Activated CD4-positive, alpha-beta T cell treated with anti-CD3 and anti-CD28 coated beads for 48 hours (primary cell): ENCODE results near the gene EXPH5.
"Not testable (repeated sequence)": the region's sequence is repeated elsewhere in the genome, so short reads cannot be mapped to it uniquely, and the experiment has no call there.

Source experiments
- DNase-seq: peaks from one replicate; pipeline ENCODE4 v3.0.0-alpha.2; 2020

EXPH5 gene

GRCh38 chr11:108593214-108593922 lies at the start of gene EXPH5:
EXPH5 (minus strand) TSS chr11:108593768; CDS start chr11:108593536, 232 bp downstream.
- DNase-seq = peak; percentile 92

- not testable (repeated sequence) for DNase-seq
Measured at GRCh38 chr11:108641752-108642151, 48.2 kb upstream of the EXPH5 start.

DNA sequence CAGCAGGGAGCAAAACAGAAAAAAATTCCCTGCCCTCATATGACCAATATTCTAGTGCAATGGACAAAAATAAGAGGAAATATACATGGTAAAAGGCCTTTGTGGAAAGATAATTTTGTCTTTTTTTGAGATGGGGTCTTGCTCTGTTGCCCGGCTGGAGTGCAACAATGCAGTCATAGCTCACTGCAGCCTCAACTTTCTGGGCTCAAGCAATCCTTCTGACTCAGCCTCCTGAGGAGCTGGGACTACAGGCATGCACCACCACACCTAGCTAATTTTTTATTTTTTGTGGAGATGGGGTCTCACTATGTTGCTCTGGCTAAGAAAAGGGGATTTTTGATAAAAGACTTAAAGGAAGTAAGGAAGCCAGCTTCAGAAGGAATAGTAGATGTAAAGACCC lies 45.6 kb upstream of the EXPH5 start:
- no peak for DNase-seq

GRCh38 chr11:108636222-108636621 lies 42.7 kb upstream of the EXPH5 start:
- DNase-seq = no peak

GRCh38 chr11:108635106-108635505 lies 41.5 kb upstream of the EXPH5 start:
- no peak for DNase-seq

- DNase-seq = no peak
Measured at GRCh38 chr11:108632041-108632704, 38.6 kb upstream of the EXPH5 start.

- DNase-seq = no peak
Measured at GRCh38 chr11:108629274-108629673, 35.7 kb upstream of the EXPH5 start.

GRCh38 chr11:108628812-108629211 lies 35.2 kb upstream of the EXPH5 start:
- no peak for DNase-seq

GRCh38 chr11:108628326-108628725 lies 34.8 kb upstream of the EXPH5 start:
- no peak for DNase-seq

DNA sequence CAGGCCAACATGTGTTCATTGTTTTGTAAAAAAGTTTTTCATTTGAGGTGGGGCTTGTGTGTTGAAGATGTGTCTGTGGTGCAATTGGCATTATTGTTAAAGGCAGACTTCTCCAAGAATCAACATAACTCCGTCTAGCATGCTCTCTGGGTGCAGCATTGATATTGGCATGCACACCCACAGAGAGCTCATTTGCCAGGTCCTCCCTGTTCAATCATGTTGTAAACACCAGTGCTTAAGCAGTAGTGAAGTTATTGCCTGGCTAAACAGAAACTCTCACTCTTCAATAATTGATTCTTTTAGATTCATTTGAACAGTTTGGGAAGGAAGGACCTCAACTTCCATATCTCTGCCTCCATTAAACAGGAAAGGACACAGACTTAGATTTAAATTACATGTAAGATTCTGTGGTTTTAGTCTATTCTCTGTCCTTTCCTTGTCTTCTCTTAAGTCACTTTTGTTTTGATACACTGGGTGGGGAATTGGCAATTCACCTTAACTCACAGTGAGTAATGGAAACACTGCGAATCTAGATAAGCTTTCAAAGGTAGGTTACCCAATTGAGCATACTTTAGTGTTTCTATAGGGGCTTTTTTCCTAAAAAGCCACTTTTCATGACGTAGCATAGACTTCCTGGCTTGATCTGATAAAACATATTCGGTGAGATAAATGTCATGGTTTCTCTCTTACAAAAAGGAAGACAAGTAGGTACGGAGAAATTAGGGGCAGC lies 30.8 kb upstream of the EXPH5 start:
- no peak for DNase-seq

DNA sequence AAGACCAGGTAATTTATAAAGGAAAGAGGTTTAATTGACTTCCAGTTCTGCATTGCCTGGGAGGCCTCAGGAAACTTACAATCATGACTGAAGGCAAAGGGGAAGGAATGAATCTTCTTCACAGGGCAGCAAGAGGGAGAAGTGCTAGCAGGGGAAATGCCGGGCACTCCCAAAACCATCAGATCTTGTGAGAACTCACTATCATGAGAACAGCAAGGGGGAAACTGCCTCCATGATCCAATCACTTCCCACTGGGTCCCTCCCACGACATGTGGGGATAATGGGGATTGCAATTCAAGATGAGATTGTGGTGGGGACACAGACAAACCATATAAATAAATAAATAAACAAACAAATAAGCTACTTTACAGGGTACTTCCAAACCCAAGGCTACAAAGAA lies 28.8 kb upstream of the EXPH5 start:
- no peak for DNase-seq

DNA sequence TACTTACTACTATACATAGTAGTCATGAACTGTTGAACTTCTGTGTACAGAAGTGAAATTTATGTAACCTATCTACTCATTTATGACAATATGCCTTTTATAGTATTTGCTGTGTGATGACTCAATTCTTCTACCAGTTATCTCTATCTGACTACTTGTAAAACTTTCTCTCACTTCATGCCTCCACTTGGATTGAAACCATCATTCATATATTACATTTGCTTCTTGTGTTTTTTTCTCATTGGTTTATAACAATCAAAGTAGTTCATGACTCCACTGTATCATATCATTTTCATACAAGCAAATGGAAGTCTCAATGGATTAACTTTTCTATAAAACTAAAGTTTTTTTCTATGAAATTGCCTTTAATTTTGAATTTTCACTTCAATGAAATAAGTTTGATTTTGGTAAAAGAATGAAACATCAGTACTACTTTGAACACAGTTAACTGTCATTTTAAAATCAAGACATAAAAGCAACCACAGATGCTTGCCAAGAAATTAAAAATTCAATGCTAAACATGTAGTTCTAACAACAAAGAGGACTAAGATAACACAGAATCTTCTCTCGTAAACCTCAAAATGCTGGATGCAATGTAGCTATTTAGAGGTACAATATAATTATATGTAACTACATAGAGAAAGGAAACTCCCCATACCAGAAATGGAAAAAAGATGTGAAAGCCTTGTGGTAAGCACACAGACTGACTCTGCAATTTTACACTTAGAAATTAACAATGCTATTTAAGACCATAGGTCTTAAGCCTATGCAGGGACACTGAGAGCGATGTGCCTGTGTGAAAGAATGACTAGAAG lies 27.6 kb upstream of the EXPH5 start:
- DNase-seq = no peak

DNA sequence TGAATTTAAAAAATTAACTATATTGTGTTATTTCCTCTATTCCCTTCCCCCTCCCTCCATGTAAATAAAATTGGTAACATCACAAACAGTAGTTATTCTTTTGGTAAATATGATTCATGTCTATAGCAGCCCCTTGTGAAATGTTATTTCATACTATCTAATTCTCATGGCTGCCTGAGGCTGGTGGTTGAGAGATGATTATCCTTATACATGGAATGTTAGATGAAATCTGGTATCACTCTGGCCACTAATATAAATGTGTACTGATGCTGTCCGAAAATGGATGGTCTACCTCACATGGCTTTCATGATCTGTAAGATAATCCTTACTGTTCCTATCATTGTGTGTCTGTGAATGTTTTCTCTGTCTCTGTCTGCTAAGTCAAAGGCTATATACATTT lies 25.0 kb upstream of the EXPH5 start:
- DNase-seq = no peak

DNA sequence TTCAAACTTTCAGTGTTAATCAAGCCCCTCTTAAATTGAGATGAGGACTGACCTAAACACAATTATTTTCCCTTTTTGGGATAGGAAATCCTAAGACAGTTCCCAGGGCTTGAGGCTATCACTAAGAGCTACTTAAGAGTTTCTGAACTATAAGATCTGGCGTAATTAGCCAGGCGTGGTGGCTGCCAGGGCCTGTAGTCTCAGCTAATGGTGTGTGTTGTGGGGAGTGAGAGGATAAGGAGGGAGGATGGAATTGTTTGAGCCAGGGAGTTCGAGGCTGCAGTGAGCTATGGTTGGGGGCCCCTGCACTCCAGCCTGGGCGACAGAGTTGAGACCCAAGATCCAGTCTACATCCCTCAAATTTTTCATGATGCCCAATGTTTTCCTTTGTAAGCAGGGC lies 23.5 kb upstream of the EXPH5 start:
- no peak for DNase-seq

DNA sequence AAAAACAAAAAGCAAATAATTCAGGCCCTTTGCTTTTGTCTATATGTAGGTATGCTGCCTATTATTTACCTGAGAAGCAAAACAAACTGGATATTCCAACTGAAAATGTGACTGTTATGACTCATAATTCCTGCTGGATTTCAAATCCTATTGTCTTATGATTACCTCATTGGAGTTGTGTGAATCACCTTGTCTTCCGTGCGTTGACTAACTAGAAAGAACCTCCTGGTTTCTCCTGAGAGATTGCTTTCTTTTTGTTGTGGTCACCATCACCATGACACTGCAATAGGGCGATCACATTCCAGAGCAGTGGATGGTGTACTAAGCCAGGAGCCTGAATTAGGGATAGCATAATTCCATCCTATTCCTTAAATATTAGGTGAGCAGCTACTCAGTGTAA lies 23.0 kb upstream of the EXPH5 start:
- no peak for DNase-seq

- no peak for DNase-seq
Measured at GRCh38 chr11:108614086-108614485, 20.5 kb upstream of the EXPH5 start.

GRCh38 chr11:108609682-108610081 lies 16.1 kb upstream of the EXPH5 start:
- DNase-seq = no peak

DNA sequence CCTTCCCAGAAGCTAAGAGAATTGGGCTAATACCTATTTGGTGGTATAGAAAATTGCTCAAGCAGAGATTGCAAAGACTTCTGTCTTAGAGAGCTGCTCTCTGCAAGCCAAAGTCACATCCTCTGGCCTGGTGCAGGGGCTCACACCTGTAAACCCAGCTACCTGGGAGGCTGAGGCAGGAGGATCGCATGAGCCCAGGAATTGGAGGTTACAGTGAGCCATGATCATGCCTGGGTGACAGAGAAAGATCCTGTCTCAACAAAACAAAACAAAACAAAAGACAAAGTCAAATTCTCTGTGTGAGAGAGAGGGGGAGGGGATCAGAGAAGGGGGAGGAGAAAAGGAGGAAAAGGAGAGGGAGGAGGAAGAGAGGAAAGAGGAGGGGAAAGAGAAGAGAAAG lies 15.0 kb upstream of the EXPH5 start:
- DNase-seq = no peak

DNA sequence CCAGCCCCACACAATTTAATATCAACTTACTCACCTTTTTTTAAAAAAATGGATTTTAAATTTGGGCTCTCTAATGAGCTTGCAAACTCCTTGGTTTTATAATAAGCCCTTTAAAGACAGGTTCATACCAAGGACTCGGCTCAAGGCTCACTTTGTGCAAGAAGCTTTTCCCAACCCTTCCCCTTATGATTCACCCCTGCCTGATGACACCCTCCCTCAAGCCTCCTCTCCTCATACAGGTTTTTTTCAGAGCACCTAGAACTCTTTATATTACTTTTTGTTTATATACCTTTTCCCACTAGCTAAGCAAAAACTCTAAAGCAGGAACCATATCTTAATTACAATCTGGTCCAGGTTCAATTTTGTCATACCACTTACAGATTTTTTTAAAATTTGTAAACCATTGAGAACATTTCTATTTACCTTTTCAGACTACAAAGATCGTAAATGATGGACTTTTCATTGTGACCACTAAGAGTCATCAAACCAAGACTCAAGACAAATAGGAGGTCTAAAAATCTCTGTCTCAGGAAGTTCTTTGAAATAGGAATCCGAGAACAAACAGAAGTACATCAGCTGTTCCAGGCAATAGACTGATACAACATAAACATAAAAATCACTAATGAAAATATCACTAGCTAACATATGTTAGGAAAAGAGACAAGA lies 13.1 kb upstream of the EXPH5 start:
- DNase-seq = no peak

DNA sequence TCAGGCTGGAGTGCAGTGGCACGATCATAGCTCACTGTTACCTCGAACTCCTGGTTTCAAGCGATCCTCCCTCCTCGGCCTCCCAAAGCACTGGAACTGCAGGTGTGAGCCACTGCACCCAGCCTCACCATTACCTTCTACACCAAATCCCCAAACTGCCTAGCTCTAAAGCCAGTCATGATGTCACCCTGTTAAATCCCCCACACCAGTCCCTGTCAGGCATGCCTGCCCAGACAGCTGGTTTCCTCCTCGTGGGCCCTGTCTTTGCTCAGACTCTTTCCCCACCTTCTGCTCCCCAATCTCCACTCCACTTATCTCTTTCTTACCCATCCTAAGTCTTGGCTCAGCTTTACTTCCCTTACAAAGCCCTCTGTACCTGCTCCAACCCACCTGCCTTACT lies 12.5 kb upstream of the EXPH5 start:
- DNase-seq = no peak

GRCh38 chr11:108602818-108603217 lies 9.2 kb upstream of the EXPH5 start:
- DNase-seq = not testable (repeated sequence)

- DNase-seq = no peak
Measured at GRCh38 chr11:108601150-108601549, 7.6 kb upstream of the EXPH5 start.

DNA sequence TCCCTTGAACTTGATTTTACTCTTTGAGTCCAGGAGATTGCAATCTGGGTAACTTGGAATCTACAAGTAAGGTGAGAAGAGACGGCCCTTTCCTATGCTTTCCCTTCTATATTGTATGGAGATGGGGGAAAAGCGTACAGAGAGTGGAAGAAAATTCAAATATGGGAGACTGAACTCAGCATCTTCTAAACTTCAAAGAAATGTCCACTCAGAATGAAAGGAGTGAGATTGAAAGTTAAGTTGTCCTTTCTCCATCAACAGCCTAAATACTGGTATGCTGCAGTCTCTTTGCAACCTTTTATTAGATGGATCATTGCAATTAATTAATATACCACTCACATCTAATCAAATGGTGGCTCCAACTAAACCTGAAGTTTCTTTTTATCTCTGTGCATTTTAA lies 6.4 kb upstream of the EXPH5 start:
- DNase-seq = no peak
